D721Med (cell line): ENCODE data around the gene FCER2.

Source experiments
- DNase-seq: peaks from one replicate; pipeline ENCODE4 v3.0.0; 2011; ENCODE audit warnings: low spot score; ENCODE audit not compliant: insufficient read length
- FAIRE-seq: peaks from 2 replicates; lab custom pipeline; 2011; peaks lifted over from hg19 to GRCh38; lab: Jason Lieb, UNC
- CTCF ChIP-seq: IDR thresholded peaks from 2 replicates; pipeline ENCODE4 v1.5.1; 2012; ENCODE audit warnings: mild to moderate bottlenecking, control low read depth; ENCODE audit not compliant: insufficient read depth; ENCODE audit errors: missing control alignments

FCER2 gene

GRCh38 chr19:7733376-7733775 is 31.4 kb upstream of the FCER2 start:
- DNase-seq: no peak
- FAIRE-seq: no peak
- no peak for TF ChIP-seq CTCF

GRCh38 chr19:7732045-7732444 is 30.1 kb upstream of the FCER2 start, which contains the start of gene CLEC4G:
Gene CLEC4G, minus strand, starts transcription at chr19:7732110. Its CDS starts 8 bp downstream, at chr19:7732102.
- TF ChIP-seq CTCF: no peak
- no peak for FAIRE-seq
- DNase-seq: no peak

GRCh38 chr19:7731615-7732014 is 29.7 kb upstream of the FCER2 start:
- DNase-seq: no peak
- no peak for TF ChIP-seq CTCF
- no peak for FAIRE-seq

- FAIRE-seq: no peak
- no peak for DNase-seq
- TF ChIP-seq CTCF: no peak
Observed at GRCh38 chr19:7731218-7731595, 29.3 kb upstream of the FCER2 start.

- TF ChIP-seq CTCF: no peak
- DNase-seq (no peak), FAIRE-seq (no peak)
Observed at GRCh38 chr19:7730286-7731217, 28.6 kb upstream of the FCER2 start.

GRCh38 chr19:7729831-7730285 is 27.9 kb upstream of the FCER2 start:
- no peak for DNase-seq

More at GRCh38 chr19:7729831-7730285, 27.9 kb upstream of the FCER2 start:
- no peak for FAIRE-seq
- no peak for TF ChIP-seq CTCF
